ENCODE results near the gene FAM171A2.
"Not testable (repeated sequence)": the region's sequence is repeated elsewhere in the genome, so short reads cannot be mapped to it uniquely, and the experiment has no call there.

The FAM171A2 gene

GRCh38 chr17:44344939-44345453 is 18.7 kb downstream of the FAM171A2 start, which contains the start of gene GRN:
Gene GRN, plus strand, starts transcription at chr17:44345302. Its CDS starts 3,863 bp downstream, at chr17:44349165.
- peak; percentile 79 to 82 for DNase-seq

DNA sequence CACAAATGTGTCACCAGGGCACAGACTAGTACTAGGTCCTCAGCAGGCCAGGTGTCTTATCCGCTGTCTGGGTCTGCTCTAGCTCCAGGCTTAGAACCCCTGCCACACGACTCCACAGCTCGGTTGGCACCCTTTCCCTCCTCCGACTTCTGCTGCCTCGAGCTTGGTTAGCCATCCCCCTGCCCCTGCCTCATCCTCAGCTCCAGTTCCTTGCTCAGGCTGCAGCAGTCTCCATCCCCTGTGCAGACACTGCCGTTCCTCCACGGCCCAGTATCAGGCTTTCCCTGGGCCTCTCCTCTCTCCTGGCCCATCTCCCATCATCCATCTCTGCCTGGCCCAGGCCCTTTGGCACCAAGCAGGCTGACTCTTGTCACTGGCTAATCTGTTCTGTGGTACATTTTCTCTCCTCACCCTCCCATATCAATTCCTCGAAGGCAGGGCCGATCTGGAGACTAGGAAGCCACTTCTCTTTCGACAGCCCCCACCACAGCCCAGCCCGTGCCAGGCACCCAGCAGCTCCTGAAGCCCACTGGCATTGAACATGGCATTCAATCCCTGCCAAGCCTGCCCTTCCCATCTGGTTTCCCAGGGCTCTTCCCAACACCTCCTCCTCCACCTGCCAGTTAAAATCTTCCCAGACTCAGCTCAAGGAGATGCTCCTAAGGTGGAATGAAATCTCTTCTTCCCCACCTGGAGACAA is 20.0 kb downstream of the FAM171A2 start:
- no peak for DNase-seq

DNA sequence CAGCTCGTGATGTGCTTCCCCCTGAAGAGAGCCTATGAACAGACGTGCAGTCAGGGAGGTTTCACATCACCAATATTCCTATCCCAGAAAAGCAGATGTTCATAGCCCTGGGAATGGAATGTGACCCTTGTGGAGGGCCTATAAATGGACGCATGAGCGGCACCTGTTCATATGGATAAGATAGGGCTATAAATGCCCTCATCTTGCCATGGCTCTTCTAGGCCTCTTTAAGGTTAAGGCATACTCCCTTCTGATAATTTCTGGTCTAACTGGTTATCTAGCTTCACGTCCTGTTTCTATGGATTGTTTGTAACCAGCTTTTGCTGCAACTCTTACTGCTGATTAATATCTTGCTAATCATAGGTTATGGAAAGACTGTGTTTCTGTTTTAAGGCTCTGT is 23.1 kb downstream of the FAM171A2 start:
- DNase-seq, result not testable (repeated sequence)

GRCh38 chr17:44338702-44339101 is 25.0 kb downstream of the FAM171A2 start:
- no peak for DNase-seq

- DNase-seq, result no peak
Observed at GRCh38 chr17:44335968-44336367, 27.7 kb downstream of the FAM171A2 start.

GRCh38 chr17:44335564-44335963 is 28.1 kb downstream of the FAM171A2 start:
- no peak for DNase-seq

GRCh38 chr17:44334727-44335126 is 28.9 kb downstream of the FAM171A2 start:
- DNase-seq, result no peak

GRCh38 chr17:44334315-44334714 is 29.3 kb downstream of the FAM171A2 start:
- no peak for DNase-seq

DNA sequence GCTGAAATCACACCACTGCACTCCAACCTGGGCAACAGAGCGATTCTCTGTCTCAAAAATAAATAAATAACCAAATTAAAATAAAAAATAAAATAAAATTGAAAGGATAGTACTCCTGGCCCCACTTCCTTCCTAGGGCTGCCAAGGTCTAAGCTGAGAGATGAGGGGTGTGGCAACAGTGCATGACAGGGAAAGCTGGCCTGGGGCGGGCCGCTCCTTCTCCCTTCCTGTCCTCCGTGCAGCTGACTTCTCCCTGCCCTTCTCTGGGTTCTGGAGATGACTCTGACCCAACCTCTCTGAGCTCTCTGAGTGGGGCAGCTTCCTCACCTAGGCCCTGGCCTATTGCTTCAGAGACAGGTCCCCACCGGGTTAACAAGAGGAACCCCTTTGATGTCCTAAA is 30.3 kb downstream of the FAM171A2 start:
- no peak for DNase-seq

DNA sequence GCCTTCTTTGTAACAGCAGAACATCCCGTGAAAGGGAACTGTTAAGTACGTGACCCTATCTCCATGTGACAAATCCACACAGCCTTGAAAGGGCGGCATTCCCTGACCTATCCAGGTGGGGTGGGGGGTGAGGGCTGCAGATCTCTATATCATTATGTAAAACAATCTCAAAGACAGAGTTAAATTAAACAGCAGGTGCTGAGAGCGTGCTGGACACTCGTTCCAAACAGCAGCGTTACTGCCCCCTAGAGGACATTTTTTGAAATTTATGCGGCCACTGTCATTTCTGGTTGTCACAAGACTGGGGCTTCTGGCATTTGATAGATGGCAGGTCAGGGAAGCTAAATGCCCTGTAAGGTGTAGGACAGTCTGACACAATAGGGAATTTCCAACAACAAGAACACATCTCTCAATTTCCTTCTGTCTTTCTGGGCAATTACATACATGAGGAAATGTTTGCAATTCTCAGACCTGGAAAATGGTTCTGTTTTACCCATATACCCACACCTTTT is 32.3 kb downstream of the FAM171A2 start:
- peak; percentile 61 to 76 for DNase-seq

DNA sequence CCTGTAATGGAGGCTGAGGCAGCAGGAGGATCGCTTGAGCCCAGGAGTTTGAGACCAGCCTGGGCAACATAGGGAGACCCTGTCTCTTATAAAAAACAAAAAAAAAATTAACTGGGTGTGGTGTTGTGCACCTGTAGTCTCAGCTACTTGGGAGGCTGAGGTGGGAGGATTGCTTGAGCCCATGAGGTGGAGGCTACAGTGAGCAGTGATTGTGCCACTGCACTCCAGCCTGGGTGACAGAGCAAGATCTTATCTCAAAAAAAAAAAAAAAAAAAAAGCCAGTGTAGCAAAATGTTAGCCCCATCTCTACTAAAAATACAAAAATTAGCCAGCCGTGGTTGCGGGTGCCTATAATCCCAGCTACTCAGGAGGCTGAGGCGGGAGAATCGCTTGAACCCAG is 33.4 kb downstream of the FAM171A2 start:
- DNase-seq, result not testable (repeated sequence)

DNA sequence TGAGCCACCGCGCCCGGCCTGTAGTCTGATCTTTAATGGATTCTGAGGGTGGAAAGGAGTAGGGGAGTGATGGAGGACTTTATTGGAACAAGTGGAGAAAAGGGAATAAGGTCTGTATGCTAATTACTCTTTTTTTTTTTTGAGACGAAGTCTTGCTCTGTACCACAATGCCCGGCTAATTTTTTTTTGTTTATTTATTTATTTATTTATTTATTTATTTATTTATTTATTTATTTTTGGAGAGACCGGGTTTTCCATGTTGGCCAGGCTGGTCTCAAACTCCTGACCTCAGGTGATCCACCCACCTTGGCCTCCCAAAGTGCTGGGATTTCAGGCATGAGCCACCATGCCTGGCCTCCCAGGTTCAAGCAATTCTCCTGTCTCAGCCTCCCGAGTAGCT is 34.1 kb downstream of the FAM171A2 start:
- not testable (repeated sequence) for DNase-seq

DNA sequence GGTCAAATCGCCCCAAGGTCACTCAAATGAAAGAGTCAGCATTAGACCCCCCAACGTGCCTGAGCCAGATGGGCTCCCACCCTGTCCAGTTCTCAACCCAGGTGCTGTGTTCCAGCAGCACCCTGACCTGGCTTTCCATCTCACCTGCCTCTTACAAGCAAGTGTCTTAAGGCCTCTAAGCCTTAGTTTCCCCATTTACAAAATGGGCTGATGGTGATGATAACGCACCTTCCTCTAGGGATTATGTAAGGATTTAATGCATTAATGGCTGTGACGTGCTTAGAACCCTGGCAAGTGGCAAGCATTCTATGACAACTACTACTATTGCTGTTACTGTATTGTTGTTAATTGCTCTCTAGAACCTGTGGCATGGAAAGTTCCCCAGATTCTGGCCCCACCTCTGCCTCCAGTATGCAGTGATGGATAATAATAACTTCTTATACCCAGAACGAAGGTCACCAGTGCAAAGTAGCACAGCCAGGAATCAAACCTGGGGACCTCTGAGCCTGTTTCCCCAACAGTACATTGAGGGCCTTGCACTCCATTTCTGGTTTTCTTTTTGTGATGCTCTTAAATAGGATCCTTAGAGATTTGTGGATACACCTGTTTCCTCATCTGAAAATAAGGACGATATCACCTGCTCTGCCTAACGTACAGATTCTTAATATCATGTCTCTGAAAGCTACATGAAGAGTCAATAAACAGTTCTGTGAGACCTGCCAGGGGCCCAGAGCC is 35.8 kb downstream of the FAM171A2 start:
- DNase-seq, result no peak

GRCh38 chr17:44326861-44327444 is 36.7 kb downstream of the FAM171A2 start:
- DNase-seq, result peak; percentile 91 to 94

- DNase-seq, result peak; percentile 93 to 95
Observed at GRCh38 chr17:44324571-44325275, 38.9 kb downstream of the FAM171A2 start, which contains the start of gene SLC25A39. Gene SLC25A39, minus strand, starts transcription at chr17:44324823. Its CDS starts 1,261 bp downstream, at chr17:44323562.

- DNase-seq, result no peak
Observed at GRCh38 chr17:44324092-44324570, 39.5 kb downstream of the FAM171A2 start.

DNA sequence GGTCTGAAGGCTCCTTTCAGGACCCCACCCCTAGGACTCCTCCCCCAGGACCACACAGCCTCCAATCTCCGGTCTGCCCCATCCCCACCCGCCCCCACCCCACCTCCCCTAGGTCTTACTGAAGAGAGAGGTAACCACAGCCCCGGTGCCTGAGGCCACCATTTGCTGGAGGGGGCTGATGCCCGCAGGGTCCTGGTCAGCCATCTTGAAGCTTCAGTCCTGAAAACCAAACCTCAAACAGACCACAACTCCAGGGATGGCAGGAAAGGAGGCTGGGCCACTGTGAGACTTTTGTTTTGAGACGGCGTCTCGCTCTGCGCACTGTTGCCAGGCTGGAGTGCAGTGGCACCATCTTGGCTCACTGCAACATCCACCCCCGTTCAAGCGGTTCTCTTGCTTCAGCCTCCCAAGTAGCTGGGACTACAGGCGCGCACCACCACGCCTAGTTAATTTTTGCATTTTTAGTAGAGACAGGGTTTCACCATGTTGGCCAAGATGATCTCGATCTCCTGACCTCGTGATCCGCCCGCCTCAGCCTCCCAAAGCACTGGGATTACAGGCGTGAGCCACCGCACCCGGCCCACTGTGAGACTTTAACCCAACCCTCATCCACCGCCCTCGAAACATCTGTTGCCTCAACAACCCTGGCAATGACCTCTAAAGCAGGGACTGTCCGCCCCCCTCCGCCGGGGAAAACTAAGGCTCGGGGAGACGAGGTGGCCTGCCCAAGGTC is 40.1 kb downstream of the FAM171A2 start:
- no peak for DNase-seq

GRCh38 chr17:44322236-44322895 is 41.3 kb downstream of the FAM171A2 start:
- DNase-seq, result no peak

GRCh38 chr17:44321246-44322120 is 42.2 kb downstream of the FAM171A2 start:
- DNase-seq, result no peak

GRCh38 chr17:44320066-44320465 is 43.6 kb downstream of the FAM171A2 start:
- no peak for DNase-seq

Data from activated CD4-positive, alpha-beta T cell treated with anti-CD3 and anti-CD28 coated beads for 4 hours (primary cell).